HCT116 (cell line): Measurements from ENCODE around the gene PTGIR.

Experiments used
- ATF3 ChIP-seq: IDR thresholded peaks from 2 replicates; pipeline ENCODE4 v1.6.1; 2012
- CBX3 ChIP-seq: IDR thresholded peaks from 2 replicates; pipeline ENCODE4 v1.6.1; 2012; ENCODE audit warnings: low read depth
- CEBPB ChIP-seq: IDR thresholded peaks from 2 replicates; pipeline ENCODE4 v1.6.1; 2012; ENCODE audit warnings: low read depth
- CTCF ChIP-seq, 3 experiments: fragments of 200-600 bp in 1 of 3; sonication (generic) in 1 of 3; IDR thresholded peaks in 2 of 3; conservative IDR thresholded peaks in 1 of 3; 2 replicates each; pipeline ENCODE4 v1.5.1; 2012 to 2017; ENCODE audit warnings: low read depth in 2 of 3, low read length in 2 of 3, antibody characterized with exemption in 1 of 3, borderline replicate concordance in 1 of 3, control low read depth in 1 of 3, mild to moderate bottlenecking in 1 of 3, mixed read lengths in 1 of 3, mixed run types in 1 of 3, moderate library complexity in 1 of 3; ENCODE audit not compliant: insufficient read depth in 1 of 3
- EGR1 ChIP-seq: IDR thresholded peaks from 2 replicates; pipeline ENCODE4 v1.6.1; 2012; ENCODE audit warnings: low read depth
- EZH2 ChIP-seq: fragments of 200-600 bp; sonication (generic); IDR thresholded peaks from 2 replicates; pipeline ENCODE4 v1.6.1; 2017; ENCODE audit warnings: antibody characterized with exemption, mixed run types
- EZH2phosphoT487 ChIP-seq: fragments of 200-600 bp; IDR thresholded peaks from 2 replicates; pipeline ENCODE4 v1.6.1; 2018; ENCODE audit warnings: antibody characterized with exemption, borderline replicate concordance
- JUND ChIP-seq: IDR thresholded peaks from 2 replicates; pipeline ENCODE4 v1.6.1; 2012
- POLR2A ChIP-seq: IDR thresholded peaks from 2 replicates; pipeline ENCODE4 v1.7.0; 2011; ENCODE audit warnings: borderline replicate concordance; ENCODE audit not compliant: insufficient read depth, insufficient read length; ENCODE audit errors: extremely low read depth
- POLR2AphosphoS5 ChIP-seq: IDR thresholded peaks from 2 replicates; pipeline ENCODE4 v1.6.1; 2011; ENCODE audit warnings: mild to moderate bottlenecking, low read depth, low read length, moderate library complexity
- SIN3A ChIP-seq: IDR thresholded peaks from 2 replicates; pipeline ENCODE4 v1.6.1; 2012; ENCODE audit warnings: low read depth
- SP1 ChIP-seq: IDR thresholded peaks from 2 replicates; pipeline ENCODE4 v1.6.1; 2012; ENCODE audit warnings: low read depth
- ZFX ChIP-seq: fragments of 450-650 bp; IDR thresholded peaks from 2 replicates; pipeline ENCODE4 v1.6.1; 2017
- ZNF274 ChIP-seq: fragments of 200-500 bp; sonication (Bioruptor generic); IDR thresholded peaks from 2 replicates; pipeline ENCODE4 v1.6.1; 2014; ENCODE audit warnings: mild to moderate bottlenecking, low read depth, low read length, inconsistent platforms

- TF ChIP-seq SP1: no peak
- TF ChIP-seq CEBPB: no peak
- no peak for TF ChIP-seq CTCF (IDR thresholded peaks at IDR 0.05 in 2 of 3, conservative IDR thresholded peaks at IDR 0.05 in 1 of 3; ENCODE audit: borderline replicate concordance in 1 of 3, insufficient read depth in 1 of 3, low read depth in 2 of 3, low read length in 2 of 3)
- TF ChIP-seq CBX3: peak; percentile 66; the same call in 1 of the 2 replicates
- TF ChIP-seq POLR2A: no peak
- no peak for TF ChIP-seq ZFX
- no peak for TF ChIP-seq JUND
- TF ChIP-seq EZH2: no peak
- TF ChIP-seq SIN3A: no peak
- TF ChIP-seq ZNF274: no peak
- no peak for TF ChIP-seq EZH2phosphoT487
- TF ChIP-seq EGR1: no peak
- TF ChIP-seq ATF3: no peak
- TF ChIP-seq POLR2AphosphoS5: no peak
Observed at GRCh38 chr19:46598372-46598917, 26.4 kb downstream of the PTGIR start.
